HG03159 (cell line): Measurements from ENCODE around the gene BANF2.
"Not testable (repeated sequence)": the region's sequence is repeated elsewhere in the genome, so short reads cannot be mapped to it uniquely, and the experiment has no call there.

Experiments
- ATAC-seq: cut with Tn5 transposase; IDR thresholded peaks from one replicate; pipeline ENCODE4 v1.9.1; 2021; ENCODE audit warnings: mild to moderate bottlenecking, moderate library complexity; ENCODE audit not compliant: unreplicated experiment

BANF2 gene

DNA sequence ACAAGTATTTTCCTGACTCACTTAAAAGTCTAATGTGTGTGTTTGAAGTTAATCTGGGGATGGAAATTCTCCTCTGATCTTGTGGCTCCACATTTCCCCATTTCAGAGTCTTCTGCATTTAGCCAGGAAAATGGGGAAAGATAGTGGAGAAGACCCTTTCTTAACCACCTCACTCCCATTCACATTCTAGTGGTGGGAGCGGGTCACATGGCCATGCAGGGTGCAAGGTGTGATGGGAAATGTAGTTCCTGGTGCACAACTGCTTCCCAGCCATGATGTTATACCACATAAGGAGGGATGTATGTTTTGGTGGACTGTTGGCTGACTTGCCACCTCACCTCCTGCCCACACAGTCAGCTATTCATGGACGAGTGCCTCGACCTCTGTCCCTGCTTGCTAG lies 61.8 kb downstream of the BANF2 start:
- no peak for ATAC-seq

DNA sequence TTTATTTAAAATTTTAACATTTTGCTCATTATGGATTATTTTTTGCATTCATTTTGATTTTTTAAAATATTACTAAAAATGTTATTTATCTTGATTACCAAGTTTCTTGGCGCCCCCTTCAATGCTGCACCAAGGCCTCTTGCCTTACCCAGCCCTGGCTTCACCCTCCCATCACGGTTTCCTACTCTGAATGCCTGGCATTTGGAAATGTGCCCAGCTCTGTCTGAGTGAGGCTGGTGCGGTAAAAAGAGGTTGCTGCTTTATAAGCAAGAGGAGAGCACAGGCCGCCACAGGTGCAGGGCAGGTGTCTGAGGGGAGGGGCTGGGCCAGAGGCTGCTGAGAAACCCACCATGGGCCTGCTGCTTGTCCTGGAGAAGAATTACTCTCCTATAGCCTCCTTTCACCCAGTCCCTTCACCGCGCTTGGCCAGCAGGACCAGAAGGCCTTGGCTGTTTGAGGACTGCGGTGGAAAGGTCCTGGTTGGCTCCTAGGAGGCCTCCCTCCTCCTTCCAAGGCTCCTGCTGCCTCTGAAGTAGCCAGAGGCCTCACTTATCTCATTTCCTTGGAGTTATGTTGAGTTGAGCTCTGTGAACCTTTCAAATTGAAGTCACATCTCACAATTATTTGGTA lies 62.6 kb downstream of the BANF2 start:
- no peak for ATAC-seq

DNA sequence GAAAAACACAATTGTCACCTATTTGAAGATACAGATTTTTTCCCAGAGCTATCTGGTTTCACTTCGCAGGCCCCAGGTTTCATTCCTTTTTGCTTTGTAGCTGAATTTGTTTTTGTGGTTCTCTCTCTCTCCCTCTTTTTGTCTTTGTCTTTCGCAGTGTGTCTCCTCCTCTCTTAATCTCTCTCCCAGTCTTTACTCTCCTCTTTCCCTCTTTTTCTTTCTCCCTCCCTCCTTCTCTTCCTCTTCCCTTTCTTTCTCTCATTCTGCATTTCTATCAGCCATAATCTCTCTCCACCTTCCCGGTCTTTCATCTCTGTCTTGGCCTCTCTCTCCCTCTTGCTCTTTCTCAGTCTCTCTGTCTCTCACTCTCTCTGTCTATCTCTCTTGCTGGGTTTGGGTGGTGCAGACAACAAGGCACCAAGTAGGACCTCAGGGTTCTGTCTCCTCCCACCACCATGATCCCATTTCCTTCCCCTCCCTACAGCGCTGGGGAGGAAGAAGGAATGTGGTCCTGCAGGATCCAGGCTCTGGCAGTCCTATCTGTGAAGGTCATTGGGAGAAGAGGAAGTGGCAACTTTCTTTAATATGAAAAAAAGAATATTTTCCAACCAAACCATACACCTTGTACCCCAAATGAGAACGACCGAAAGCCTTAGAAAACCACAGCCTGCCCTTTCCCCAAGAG lies 63.2 kb downstream of the BANF2 start:
- no peak for ATAC-seq

DNA sequence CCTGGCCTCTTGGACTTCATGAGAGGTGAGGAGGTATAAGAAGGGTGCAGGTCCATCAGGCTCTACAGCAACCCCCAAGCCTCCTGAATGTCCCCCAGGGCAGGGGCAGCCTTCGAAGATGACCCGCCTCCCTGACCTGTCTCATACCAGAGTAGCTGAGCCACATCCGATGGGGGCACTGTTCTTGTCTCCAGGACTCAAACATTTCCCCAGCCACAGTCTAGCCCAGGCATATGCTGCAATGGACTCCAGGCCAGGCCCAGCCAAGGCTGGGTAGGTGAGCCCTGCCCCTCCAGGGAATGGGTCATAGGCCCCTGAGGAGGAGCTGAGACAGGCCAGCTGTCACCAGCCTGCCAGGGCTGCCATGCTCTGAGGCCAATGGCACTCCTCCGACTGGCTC lies 65.3 kb downstream of the BANF2 start:
- ATAC-seq = no peak

DNA sequence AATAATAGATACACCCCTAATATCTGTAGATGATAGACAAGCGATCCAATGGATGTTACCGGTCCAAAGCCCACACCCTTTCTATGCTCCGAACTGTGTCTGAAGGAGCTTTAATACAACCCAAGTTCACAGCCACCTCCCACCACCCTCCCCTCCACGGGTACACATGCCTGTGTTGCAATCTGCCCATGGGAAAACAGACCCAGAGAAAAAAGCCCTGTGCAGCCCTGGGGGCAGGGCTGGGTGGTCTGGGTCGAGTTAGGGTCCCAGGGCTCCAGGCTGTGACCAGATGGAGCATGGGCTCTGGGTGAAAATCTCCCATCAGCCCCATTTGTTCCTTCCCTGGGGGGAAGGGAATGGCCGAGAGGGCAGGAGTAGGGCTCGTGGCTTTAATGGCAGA lies 65.8 kb downstream of the BANF2 start:
- no peak for ATAC-seq

DNA sequence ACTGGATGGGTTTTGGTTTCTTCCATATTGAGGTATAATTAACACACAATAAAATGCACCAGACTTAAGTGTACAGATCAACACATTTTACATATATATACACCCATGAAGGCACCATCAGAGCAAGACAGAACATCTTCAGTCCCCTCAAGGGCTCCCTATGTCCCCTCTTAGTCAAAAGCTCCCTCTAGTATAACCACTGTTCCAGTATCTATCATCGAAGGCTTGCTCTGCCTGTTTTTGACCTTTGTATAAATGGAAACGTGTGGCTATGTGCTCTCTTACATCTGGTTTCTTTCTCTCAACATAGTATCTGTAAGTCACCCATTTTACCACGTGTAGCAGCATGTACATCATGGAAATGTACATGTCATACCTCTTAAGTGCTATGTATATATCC lies 66.5 kb downstream of the BANF2 start:
- no peak for ATAC-seq

DNA sequence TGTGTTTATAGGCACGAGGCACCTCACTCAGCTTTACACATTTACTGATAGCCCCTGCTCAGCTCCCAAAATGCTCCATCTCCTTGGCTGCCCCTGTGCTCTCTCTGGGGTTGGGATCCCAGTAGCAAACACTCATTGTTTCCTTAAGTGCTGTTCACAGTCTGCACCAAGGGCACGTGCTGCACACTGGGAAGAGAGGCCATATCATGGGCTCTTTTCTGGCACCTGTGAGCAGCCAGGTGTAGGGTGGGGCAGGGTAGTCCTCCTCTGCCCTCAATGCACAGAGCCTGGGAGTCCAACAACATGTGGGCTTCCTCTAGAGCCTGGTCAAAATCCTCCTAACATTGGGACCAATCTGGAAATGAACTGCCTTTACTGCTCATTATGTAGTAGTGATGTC lies 67.9 kb downstream of the BANF2 start:
- no peak for ATAC-seq

DNA sequence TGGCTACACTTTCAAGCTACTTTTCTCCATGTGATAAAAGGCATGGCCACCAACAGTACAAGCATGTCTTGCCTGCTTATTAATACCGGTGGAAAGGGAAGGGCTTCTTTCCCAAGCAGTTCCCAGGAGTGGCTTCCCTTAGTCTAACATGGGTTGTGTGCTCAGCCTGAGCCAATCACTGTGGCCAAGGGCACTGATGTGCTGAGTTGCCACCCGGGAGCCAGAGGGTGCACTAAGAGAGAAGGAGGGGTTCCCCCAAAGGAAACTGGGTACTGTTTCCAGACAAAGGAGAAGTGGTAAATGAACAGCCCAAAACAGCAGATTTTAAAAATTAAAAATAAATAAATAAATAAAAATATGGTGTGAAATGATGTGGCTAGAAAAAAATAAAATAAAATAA lies 68.5 kb downstream of the BANF2 start:
- no peak for ATAC-seq

DNA sequence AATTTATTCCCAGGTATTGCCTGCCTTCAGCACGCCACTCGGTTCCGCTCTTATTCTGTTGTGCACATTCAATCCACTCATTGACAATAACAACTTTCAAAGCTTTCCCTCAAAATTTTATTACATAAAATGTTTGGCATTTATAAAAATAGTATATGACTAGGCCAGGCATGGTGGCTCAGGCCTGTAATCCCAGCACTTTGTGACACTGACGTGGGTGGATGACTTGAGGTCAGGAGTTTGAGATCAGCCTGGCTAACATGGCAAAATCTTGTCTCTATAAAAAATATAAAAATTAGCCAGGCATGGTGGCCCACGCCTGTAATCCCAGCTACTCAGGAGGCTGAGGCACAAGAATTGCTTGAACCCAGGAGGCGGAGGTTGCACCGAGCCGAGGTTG lies 70.0 kb downstream of the BANF2 start:
- not testable (repeated sequence) for ATAC-seq

DNA sequence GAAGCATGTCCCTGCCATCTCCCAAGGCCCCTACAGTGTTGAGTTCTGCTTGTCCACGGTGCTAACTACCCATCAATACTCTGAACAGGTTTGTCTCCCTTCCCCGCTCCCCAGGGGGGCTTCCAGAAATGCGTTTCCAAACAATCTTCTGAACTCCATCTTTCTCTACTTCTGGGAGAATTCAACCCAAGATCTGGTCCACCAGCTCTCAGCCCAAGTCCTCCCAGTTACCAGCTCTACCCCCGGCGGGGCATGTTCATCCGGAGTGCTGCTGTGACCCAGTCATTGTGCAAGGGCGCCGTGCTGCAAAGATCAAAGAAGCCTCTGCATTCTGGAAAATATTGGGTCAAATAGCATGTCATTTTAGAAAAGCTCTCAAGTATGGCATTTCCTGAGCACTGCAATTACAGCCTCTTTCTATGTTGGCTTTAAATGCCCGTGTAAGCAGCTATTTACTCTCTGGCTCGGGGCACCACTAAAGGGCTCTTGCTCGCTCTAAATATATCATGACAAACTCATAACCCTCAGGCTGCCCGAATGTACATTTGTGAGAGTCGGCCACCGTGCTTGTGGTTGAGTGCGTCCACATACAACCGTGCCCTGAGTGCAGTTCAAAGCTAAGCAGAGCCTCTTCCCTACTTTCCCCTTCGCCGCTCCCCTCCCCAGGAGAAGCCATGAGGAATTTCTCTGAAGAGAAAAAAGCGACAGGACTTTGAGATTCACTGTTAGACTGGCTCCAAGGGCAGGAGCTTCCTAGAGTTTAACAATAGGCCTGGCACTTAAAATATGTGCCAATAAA lies 71.6 kb downstream of the BANF2 start:
- ATAC-seq = no peak

DNA sequence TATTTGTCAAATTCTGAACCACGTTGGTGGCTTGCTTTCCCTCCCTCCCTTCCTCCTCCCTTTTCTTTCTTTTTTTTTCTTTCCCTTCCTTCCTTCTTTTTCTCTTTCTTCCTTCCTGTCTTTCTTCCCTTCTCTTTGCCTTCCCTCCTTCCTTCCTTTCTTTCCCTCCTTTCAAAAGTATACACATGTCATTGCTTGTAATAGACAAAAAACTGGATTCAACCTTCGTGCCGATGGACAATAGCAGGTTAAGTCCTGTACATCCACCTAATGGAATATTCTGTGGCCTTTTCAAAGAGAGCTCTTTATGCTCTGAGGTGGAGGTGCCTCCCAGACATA lies 72.2 kb downstream of the BANF2 start:
- no peak for ATAC-seq

DNA sequence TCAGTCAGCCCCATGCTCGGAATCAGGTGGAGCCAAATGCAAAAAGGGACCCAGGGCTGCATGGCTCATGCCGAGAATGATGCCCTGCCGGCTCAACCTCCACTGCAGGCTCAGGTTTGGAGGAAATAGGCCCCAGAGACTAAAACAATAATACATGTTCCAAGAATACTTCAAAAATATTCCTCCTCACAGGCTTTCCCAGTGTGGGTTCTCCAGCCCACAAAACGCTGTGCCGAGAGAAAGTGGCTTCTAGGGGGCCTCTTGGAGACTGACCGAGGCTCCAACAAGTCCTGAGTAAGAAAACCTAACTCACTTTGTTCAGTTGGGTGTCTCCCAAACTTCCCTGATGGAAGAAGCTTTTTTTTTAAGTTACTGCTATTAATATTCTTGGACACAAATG lies 73.9 kb downstream of the BANF2 start:
- no peak for ATAC-seq

DNA sequence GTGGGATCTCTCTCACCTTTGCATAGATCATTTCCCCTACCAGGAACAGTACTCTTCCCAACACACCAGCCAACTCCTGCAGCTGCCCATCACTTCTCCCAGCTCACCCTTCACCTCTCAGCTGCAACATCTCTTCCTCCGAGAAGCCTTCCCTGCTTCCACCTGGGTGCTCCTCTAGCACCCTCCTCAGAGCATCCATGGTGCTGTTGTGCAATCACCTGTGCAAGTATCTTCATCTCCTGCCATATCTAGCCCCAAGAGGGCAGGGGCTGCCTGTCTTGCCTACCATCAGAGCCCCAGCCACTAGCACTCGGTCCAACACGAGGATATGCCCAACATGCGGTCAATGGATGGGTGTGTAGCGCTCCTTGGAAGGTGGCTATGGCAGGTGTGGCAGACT lies 75.8 kb downstream of the BANF2 start:
- ATAC-seq = no peak

DNA sequence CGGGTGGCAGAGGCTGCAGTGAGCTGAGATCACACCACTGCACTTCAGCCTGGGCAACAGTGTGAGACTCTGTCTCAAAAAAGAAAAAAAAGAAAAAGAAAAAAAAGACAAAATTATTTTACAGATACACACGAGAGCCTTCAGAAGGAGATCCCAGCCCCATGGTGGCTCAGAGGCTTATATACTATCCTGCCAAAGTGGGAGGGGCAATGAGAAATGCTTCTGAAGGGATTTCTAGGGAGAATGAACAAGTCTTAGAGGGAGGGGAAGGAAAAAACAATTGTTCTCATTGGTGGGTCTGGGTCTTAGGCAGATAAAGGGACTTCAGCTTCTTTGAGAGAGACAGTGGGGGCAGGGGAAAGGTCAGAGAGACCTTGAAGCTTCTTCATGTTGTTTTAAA lies 76.8 kb downstream of the BANF2 start:
- no peak for ATAC-seq

DNA sequence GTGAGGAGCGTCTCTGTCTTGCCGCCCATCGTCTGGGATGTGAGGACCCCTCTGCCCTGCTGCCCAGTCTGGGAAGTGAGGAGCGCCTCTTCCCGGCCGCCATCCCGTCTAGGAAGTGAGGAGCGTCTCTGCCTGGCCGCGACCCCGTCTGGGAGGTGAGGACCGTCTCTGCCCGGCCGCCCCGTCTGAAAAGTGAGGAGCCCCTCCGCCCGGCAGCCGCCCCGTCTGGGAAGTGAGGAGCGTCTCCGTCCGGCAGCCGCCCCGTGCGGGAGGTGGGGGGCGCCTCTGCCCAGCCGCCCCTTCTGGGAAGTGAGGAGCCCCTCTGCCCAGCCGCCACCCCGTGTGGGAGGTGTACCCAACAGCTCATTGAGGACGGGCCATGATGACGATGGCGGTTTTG lies 79.2 kb downstream of the BANF2 start:
- not testable (repeated sequence) for ATAC-seq

DNA sequence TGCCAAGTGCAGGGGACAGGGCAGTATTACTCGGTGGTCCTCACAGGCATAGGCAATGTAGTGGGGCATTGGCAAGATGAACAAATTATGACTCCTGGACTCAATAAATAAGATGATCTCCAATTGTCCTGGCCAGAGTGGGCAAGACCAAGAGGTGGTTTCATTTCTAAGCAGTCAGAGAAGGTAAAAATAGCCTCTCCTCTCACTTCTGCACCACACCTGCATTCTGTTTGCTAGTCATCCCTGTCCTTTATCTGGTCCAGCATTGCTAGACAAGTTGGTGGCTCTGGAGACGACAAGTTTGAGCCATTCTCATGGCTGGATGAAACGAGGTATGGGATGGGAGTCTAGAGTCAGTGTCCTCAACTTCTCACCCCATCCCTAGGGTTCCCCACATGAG lies 83.0 kb downstream of the BANF2 start:
- ATAC-seq = no peak

DNA sequence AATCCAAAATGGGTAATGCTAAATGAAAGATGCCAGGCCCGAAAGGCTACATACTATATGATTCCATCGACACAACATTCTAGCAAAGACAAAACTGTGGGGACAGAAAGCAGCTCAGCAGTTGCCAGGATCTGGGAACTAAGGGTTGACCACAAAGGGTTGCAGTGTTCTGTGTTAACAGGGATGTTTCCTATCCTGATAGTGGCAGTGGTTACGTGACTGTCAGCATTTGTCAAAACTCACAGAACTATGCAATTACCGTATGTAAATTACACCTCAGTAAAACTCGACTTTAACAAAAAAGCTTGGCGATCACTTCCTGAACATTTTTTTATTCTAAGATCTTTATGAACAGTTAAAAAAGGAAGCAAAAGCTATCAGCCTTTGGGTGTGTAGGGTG lies 83.9 kb downstream of the BANF2 start:
- ATAC-seq = no peak

DNA sequence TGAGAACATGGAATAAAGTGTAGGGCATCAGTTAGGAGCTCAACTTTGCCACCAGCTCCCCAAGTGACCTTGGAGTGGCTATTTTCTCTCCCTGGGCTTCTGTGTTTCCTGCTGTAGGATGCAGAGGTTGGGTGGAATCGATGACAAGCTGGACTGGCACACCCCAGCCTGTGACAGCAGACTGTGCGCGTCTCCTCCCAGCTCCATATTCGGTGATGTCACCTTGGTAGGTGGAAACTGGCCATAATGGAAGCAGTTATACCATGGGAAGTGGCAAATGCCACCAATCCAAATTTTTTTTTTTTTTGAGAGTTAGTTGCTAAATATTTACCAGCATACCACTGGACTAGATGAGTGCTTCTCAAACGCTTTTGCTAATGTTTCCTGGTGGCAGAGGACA lies 85.2 kb downstream of the BANF2 start:
- ATAC-seq = no peak
